BE2C (cell line): ENCODE measurements around the gene NEAT1.

Experiments used
- DNase-seq: peaks from one replicate; pipeline ENCODE4 v3.0.0-alpha.2; 2020
- H3K27me3 ChIP-seq: fragments of 250-450 bp; sonication (Bioruptor Pico); 2 replicates; pipeline ENCODE4 v1.5.1; 2020; ENCODE audit warnings: mild to moderate bottlenecking
- H3K36me3 ChIP-seq: fragments of 250-450 bp; sonication (Bioruptor Pico); 2 replicates; pipeline ENCODE4 v1.5.1; 2020; ENCODE audit warnings: mild to moderate bottlenecking
- H3K4me1 ChIP-seq: fragments of 250-450 bp; sonication (Bioruptor Pico); 2 replicates; pipeline ENCODE4 v1.5.1; 2020
- H3K4me3 ChIP-seq: 2 replicates; pipeline ENCODE4 v1.5.1; 2011; ENCODE audit warnings: low read depth, low read length
- H3K9me3 ChIP-seq: fragments of 250-450 bp; sonication (Bioruptor Pico); 2 replicates; pipeline ENCODE4 v1.5.1; 2020
- TF ChIP-seq, protein P1 (sequence below): IDR thresholded peaks from 2 replicates; pipeline ENCODE4 v1.5.1; 2012; ENCODE audit warnings: mild to moderate bottlenecking, low read depth, low read length

The NEAT1 gene

DNA sequence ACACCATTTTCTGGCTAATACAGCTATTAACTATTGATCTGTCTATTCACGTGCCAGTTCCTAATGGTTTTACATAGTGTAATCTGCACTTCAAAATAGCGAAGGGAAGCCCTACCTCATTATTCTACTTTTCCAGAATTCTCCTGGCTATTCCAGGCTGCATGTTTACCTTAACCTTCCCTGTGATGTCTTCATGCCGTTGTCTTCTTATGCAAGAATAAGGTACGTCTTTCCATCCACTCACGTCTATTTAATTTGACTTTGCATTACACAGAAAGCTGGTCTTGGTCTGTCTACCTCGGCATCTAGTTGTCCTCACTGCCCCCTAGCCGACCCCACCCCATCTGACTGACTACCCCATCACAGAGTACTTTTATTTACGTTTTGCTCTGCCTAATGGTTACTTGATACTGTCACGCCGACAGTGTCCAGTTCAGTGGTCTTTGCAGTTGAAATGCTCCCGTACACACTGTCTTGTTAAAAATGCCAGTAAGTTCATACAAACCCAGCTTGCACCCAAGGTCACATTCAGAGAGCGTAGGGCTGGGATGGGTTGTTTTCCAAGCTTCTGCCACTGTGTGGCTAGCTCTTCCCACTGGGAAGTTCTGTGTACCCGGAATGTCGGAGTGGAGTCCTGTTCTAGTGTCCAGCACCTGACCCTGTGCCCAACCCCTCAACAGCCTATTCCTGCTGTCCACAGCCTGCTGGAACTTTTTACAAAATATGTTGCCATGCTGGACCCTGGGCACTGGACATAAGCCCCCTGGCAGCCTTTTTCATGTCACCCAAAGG is 15.0 kb downstream of the NEAT1 start:
- Histone ChIP-seq H3K4me1 (no peaks in the 10 kb centered on the region), H3K9me3 (no peaks in the 10 kb centered on the region), H3K4me3 (no peak overlapping the region), H3K36me3 (peaks cover 30% of the 10 kb centered on the region), H3K27me3 (no peaks in the 10 kb centered on the region)
- no peak for DNase-seq
- TF ChIP-seq, protein P1, sequence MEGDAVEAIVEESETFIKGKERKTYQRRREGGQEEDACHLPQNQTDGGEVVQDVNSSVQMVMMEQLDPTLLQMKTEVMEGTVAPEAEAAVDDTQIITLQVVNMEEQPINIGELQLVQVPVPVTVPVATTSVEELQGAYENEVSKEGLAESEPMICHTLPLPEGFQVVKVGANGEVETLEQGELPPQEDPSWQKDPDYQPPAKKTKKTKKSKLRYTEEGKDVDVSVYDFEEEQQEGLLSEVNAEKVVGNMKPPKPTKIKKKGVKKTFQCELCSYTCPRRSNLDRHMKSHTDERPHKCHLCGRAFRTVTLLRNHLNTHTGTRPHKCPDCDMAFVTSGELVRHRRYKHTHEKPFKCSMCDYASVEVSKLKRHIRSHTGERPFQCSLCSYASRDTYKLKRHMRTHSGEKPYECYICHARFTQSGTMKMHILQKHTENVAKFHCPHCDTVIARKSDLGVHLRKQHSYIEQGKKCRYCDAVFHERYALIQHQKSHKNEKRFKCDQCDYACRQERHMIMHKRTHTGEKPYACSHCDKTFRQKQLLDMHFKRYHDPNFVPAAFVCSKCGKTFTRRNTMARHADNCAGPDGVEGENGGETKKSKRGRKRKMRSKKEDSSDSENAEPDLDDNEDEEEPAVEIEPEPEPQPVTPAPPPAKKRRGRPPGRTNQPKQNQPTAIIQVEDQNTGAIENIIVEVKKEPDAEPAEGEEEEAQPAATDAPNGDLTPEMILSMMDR, result no peak

DNA sequence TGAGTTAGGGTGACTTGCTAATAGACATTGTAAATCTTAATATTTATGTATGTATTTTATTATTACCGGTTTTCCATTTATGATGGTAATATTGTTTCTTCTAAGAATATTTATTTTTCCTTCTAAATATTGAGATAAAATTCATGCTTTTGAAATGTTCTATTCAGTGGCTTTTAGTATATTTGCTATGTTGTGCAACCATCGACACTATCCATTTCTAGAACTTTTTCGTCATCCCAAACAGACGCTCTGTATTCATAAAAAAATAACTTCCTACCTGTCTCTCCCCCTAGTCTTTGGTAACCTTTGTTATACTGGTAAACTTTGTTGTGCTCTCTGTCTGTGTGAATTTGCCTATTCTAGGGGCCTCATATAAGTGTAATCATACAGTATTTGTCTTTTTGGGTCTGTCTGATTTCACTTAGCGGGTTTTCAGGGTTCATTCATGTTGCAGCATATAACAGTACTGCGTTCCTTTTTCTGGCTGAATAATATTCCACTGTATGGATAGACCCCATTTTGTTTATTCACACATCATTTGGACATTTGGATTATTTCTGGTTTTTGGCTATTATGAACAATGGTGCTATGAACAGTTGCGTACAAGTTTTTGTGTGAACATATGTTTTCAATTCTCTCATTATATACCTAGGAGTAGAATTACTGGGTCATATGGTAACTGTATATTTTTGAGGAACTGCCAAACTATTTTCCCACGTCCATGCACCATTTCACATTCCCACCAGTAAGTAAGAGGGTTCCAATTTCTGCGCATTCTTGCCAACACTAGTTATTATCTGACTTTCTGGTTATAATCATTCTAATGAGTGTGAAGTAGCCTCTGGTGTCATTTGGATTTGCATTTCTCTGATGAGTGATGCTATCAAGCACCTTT is 15.9 kb downstream of the NEAT1 start:
- H3K27me3 ChIP-seq, result no peaks in the 10 kb centered on the region
- no peak for DNase-seq
- no peaks in the 10 kb centered on the region for H3K4me1 ChIP-seq
- TF ChIP-seq, protein P1, result no peak
- peaks cover 30% of the 10 kb centered on the region for H3K36me3 ChIP-seq
- H3K4me3 ChIP-seq, result no peak overlapping the region
- H3K9me3 ChIP-seq, result no peaks in the 10 kb centered on the region

DNA sequence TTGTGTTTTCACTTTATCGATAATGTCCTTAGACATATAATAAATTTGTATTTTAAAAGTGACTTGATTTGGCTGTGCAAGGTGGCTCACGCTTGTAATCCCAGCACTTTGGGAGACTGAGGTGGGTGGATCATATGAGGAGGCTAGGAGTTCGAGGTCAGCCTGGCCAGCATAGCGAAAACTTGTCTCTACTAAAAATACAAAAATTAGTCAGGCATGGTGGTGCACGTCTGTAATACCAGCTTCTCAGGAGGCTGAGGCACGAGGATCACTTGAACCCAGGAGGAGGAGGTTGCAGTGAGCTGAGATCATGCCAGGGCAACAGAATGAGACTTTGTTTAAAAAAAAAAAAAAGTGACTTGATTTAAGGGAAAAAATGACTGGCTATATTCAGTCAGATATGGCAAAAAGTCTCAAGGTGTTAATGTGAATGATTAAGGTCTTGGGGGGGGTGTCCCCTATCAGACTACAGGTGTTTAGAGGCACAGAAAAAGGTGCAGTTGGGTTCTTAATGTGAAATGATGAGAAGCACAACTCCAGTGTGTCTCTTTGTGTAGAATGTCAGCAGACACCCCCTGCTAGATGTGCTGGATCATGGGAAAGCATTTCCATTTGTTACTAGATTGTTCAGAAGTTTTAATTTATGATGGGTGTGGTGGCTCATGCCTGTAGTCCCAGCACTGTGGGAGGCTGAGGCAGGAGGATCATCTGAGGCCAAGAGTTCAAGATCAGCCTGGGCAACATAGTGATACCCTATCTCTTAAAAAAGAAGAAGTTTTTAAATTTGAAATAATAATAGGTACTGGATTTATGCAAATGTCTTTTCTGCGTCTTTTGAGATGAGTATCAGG is 17.0 kb downstream of the NEAT1 start:
- TF ChIP-seq, protein P1, result no peak

DNA sequence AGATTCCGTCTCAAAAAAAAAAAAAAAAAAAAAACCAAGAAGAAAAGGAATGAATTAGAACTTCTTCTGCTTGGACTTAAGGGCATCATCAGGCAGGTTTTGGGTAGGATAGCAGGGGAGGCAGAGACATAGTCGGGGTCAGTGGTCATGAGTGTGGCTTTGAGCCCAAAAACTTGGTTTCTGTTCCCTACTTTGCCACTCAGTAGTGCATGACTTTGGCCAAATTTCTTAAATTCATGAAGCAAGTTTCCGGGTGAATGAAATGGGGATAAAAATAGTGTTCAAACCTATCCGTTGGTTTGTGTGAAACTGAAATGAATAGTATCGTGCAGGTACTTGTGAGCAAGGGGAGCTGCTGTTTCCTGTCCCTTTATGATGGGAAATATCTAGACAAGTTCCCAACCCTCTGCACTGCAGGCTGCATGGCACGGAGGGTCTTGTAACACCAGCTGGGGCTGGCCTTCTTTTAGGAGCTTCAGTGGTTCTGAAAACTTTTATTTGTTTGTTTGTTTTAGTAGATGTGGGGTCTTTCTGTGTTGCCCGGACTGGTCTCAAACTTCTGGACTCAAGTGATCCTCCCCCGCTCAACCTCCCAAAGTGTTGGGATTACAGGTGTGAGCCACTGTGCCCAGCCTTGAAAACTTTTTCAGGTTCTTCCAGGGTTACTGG is 18.4 kb downstream of the NEAT1 start:
- no peak overlapping the region for H3K4me3 ChIP-seq
- no peak for DNase-seq
- H3K9me3 ChIP-seq, result no peaks in the 10 kb centered on the region
- TF ChIP-seq, protein P1, result no peak
- no peaks in the 10 kb centered on the region for H3K27me3 ChIP-seq
- H3K36me3 ChIP-seq, result peaks cover 16% of the 10 kb centered on the region
- no peaks in the 10 kb centered on the region for H3K4me1 ChIP-seq

More for the DNA sequence above, 17.0 kb downstream of the NEAT1 start:
- no peak for DNase-seq
- Histone ChIP-seq H3K4me1 (no peaks in the 10 kb centered on the region), H3K27me3 (no peaks in the 10 kb centered on the region), H3K4me3 (no peak overlapping the region), H3K36me3 (peaks cover 28% of the 10 kb centered on the region), H3K9me3 (no peaks in the 10 kb centered on the region)

DNA sequence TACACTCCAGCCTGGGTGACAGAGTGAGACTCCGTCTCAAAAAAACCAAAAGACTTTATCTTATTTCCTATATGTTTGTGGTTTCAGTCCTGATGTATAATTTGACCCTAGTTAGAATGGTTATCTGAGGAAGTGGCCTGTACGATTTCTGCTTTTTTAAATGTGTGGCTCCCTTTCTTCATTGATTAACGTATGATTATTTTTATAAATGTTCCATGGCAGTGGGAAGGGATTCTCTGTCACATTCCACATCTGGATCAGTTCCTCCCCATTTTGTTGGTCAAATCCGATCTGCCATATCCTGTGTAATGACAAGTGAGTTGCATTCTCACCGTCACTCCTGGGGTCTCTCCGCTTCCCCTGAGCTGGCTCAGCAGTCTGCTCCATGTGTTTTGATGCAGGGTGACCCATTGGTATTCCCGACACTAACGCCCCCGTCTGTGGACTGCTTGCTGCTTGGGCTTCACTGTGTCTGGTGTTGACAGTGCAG is 20.3 kb downstream of the NEAT1 start:
- H3K9me3 ChIP-seq, result no peaks in the 10 kb centered on the region
- TF ChIP-seq, protein P1, result no peak
- H3K36me3 ChIP-seq, result peaks cover 5% of the 10 kb centered on the region
- DNase-seq, result no peak
- H3K4me3 ChIP-seq, result no peak overlapping the region
- H3K4me1 ChIP-seq, result no peaks in the 10 kb centered on the region
- H3K27me3 ChIP-seq, result no peaks in the 10 kb centered on the region
